Measurements from ENCODE around the gene ACLY. TPM values are rescaled to one million over a fixed set of nuclear protein-coding genes. Genes with fewer than 3 reads are reported as not detected.
A peak's percentile ranks its signal among the peaks of the same experiment; 100 is the strongest.

ACLY gene
- total and polyA plus RNA-seq, 2 of the 13 experiments (the other 11 are each of a cell fraction or from before 2014, with no cell fraction given): 111 to 218 TPM

GRCh38 chr17:41917192-41917591 is 1.6 kb downstream of the ACLY start (continued):
- peak; percentile 22; the same call in 1 of the 2 replicates for TF ChIP-seq ZNF274 (CRISPR knock-in tag; IDR thresholded peaks at IDR 0.05)
- no peak for TF ChIP-seq POGZ (CRISPR knock-in tag; IDR thresholded peaks at IDR 0.05)
- TF ChIP-seq ZNF780A (CRISPR knock-in tag; IDR thresholded peaks at IDR 0.05): no peak
- 0 out of 2 replicates have a peak, but pooled peaks have one; percentile 27 for TF ChIP-seq HNF1B (CRISPR knock-in tag; IDR thresholded peaks at IDR 0.05)
- 0 out of 2 replicates have a peak, but pooled peaks have one; percentile 50 for TF ChIP-seq SAP130 (CRISPR knock-in tag; IDR thresholded peaks at IDR 0.05; ENCODE audit: low read depth)
- peak; percentile 43; the same call in 1 of the 2 replicates for TF ChIP-seq PATZ1 (CRISPR knock-in tag; IDR thresholded peaks at IDR 0.05)
- no peak for TF ChIP-seq JUND (CRISPR knock-in tag; IDR thresholded peaks at IDR 0.05)

- Histone ChIP-seq H3K79me2 (ENCODE audit: insufficient read depth, low read length) (peaks cover 66% of the 10 kb centered on the region), H3K4me2 (ENCODE audit: low read depth, low read length) (peak overlapping the region; percentile 61), H3K4me3 (replicated peaks in 1 of 3; ENCODE audit: insufficient read depth in 1 of 3, low read depth in 2 of 3, low read length in 3 of 3) (peak overlapping the region in 1 of 3 experiments; percentile 8; a peak in 1 of 6 replicates), H3K36me3 (replicated peaks in 1 of 2; ENCODE audit: control insufficient read depth in 1 of 2, insufficient read depth in 2 of 2, low read length in 2 of 2) (peaks cover 19 to 36% of the 10 kb centered on the region in 2 experiments), H4K20me1 (ENCODE audit: insufficient read depth, low read length) (peaks cover 45% of the 10 kb centered on the region), H3K27ac (ENCODE audit: extremely low read length, insufficient read depth, low read length) (peak overlapping the region; percentile 52), H2AFZ (ENCODE audit: low read length) (no peak overlapping the region), H3K27me3 (ENCODE audit: control insufficient read depth in 1 of 2, insufficient read depth in 2 of 2, low read length in 2 of 2) (no peaks in the 10 kb centered on the region; a peak in 1 of 5 replicates), H3K9ac (ENCODE audit: insufficient read depth, low read depth, low read length) (peak overlapping the region; percentile 9; the same call in 1 of the 2 replicates), H3K4me1 (ENCODE audit: insufficient read depth, low read length) (peaks cover 64% of the 10 kb centered on the region), H3K9me3 (ENCODE audit: low read length) (no peaks in the 10 kb centered on the region)
- 57% methylated on average over 2 of the region's 2 CpGs for WGBS (ENCODE audit: low lambda C conversion rate)
- ChIA-PET POLR2A (interaction anchor here (2.0 kb wide), 2 partner anchors 15 to 44 kb away, joined by 7 to 11 read pairs; partner anchors contain the start of gene ODAD4), CTCF (ENCODE audit: low intra/inter-chr PET ratio, low total read pairs) (no interaction called here)
- intact Hi-C loops (cut with micrococcal nuclease; ENCODE audit: unreplicated experiment): loop anchor here (5.0 kb wide), 1 partner anchor 42 kb away; no protein-coding TSS in a partner anchor
- TF ChIP-seq ZIK1 (CRISPR knock-in tag; IDR thresholded peaks at IDR 0.05; ENCODE audit: borderline replicate concordance, low read depth): no peak
- no peak for TF ChIP-seq ZNF569 (CRISPR knock-in tag; IDR thresholded peaks at IDR 0.05; ENCODE audit: borderline replicate concordance)
- 0 out of 2 replicates have a peak, but pooled peaks have one; percentile 1 for TF ChIP-seq MAX (IDR thresholded peaks at IDR 0.05)
- TF ChIP-seq POLR2A (IDR thresholded peaks at IDR 0.05; ENCODE audit: insufficient read depth in 1 of 2, low read depth in 2 of 2, low read length in 2 of 2): peak in 1 of 2 experiments; percentile 16; a peak in 1 of 4 replicates
- no peak for TF ChIP-seq TRIM24 (CRISPR knock-in tag; IDR thresholded peaks at IDR 0.05)
- 0 out of 2 replicates have a peak, but pooled peaks have one; percentile 26 for TF ChIP-seq HIVEP1 (CRISPR knock-in tag; IDR thresholded peaks at IDR 0.05)
- no peak for DNase-seq (ENCODE audit: low spot score)
- no peak for ATAC-seq
- in situ Hi-C loops (cut with HindIII; ENCODE audit: extremely low pct_ligation_motif_present, low pct_unique_long_range_greater_than_20kb): no loop called here
- BruUV-seq (replicated peaks): no TSS peak
- no peak for FAIRE-seq
These were observed 3.2 kb downstream of the ACLY start for GRCh38 chr17:41915566-41915965.

Measured in HepG2 (cell line).